DND-41 (cell line): ENCODE results near the gene LRTM2.

Source experiments
- CTCF ChIP-seq: IDR thresholded peaks from 2 replicates; pipeline ENCODE4 v1.5.1; 2012; ENCODE audit warnings: borderline replicate concordance, low read length, moderate library complexity, mild to moderate bottlenecking; ENCODE audit not compliant: poor library complexity, severe bottlenecking; ENCODE audit errors: extremely low read depth
- EZH2 ChIP-seq: IDR thresholded peaks from 3 replicates; pipeline ENCODE4 v1.6.1; 2012; ENCODE audit warnings: borderline replicate concordance, low read depth, mild to moderate bottlenecking, moderate library complexity, low read length, inconsistent platforms; ENCODE audit not compliant: severe bottlenecking

GRCh38 chr12:1778911-1779310 is 41.5 kb upstream of the LRTM2 start:
- TF ChIP-seq CTCF: no peak
- TF ChIP-seq EZH2: no peak
